Large intestine (tissue), 3 donors: ENCODE measurements around the gene SLC6A3. TPM values are rescaled to one million over a fixed set of nuclear protein-coding genes. Genes with fewer than 3 reads are reported as not detected.

ENCODE experiments used
- DNase-seq, 2 donors: peaks; one replicate each; pipeline versions ENCODE4 v3.0.0 to v3.0.0-alpha.2; 2013
- H3K27ac ChIP-seq: one replicate; pipeline ENCODE4 v1.5.1; 2013; ENCODE audit warnings: low read length
- H3K27me3 ChIP-seq: 2 replicates; pipeline ENCODE4 v1.6.1; 2013; ENCODE audit warnings: low read length; ENCODE audit not compliant: control insufficient read depth, insufficient read depth
- H3K36me3 ChIP-seq: 2 replicates; pipeline ENCODE4 v1.6.1; 2013; ENCODE audit warnings: low read length; ENCODE audit not compliant: control insufficient read depth, insufficient read depth
- H3K4me1 ChIP-seq: one replicate; pipeline ENCODE4 v1.6.1; 2013; ENCODE audit warnings: low read length; ENCODE audit not compliant: control insufficient read depth, insufficient read depth
- H3K4me3 ChIP-seq: one replicate; pipeline ENCODE4 v1.5.1; 2013; ENCODE audit warnings: low read length
- H3K9me3 ChIP-seq: one replicate; pipeline ENCODE4 v1.6.1; 2013; ENCODE audit warnings: mild to moderate bottlenecking, low read depth, low read length, moderate library complexity; ENCODE audit not compliant: control insufficient read depth
- WGBS: methylation state at CpG from one replicate; pipeline ENCODE4 v1.1.5; 2013; ENCODE audit warnings: low lambda C conversion rate; ENCODE audit not compliant: insufficient coverage; 5-methylcytosine and 5-hydroxymethylcytosine counted together
- polyA plus RNA-seq: library from polyadenylated mRNA; unstranded; fragments of 120-200 nt; gene quantifications from one replicate; pipeline ENCODE4 v1.2.1, GENCODE V29; 2013

SLC6A3 gene
- polyA plus RNA-seq, 1 donor, result 0.13 TPM

- H3K36me3 ChIP-seq, result peaks cover 8% of the 10 kb centered on the region
- H3K27ac ChIP-seq, result no peak overlapping the region
- H3K4me1 ChIP-seq, result no peaks in the 10 kb centered on the region
- no peaks in the 10 kb centered on the region for H3K27me3 ChIP-seq
- no peak overlapping the region for H3K4me3 ChIP-seq
- WGBS, result no CpG with 5 or more reads among the region's 27 CpGs
- H3K9me3 ChIP-seq, result peaks cover 3% of the 10 kb centered on the region
- DNase-seq, result no peak
These were observed 27.0 kb upstream of the SLC6A3 start for GRCh38 chr5:1471997-1472963.

- no peak for DNase-seq
- WGBS, result no CpG with 5 or more reads among the region's 8 CpGs
- H3K27ac ChIP-seq, result no peak overlapping the region
- H3K27me3 ChIP-seq, result no peaks in the 10 kb centered on the region
- no peak overlapping the region for H3K4me3 ChIP-seq
- H3K9me3 ChIP-seq, result peaks cover 12% of the 10 kb centered on the region
- H3K4me1 ChIP-seq, result no peaks in the 10 kb centered on the region
- peaks cover 3% of the 10 kb centered on the region for H3K36me3 ChIP-seq
These were observed 26.1 kb upstream of the SLC6A3 start for GRCh38 chr5:1471240-1471853.

- H3K27me3 ChIP-seq, result no peaks in the 10 kb centered on the region
- no peak for DNase-seq
- WGBS, result no CpG with 5 or more reads among the region's 18 CpGs
- H3K4me3 ChIP-seq, result no peak overlapping the region
- no peaks in the 10 kb centered on the region for H3K4me1 ChIP-seq
- H3K9me3 ChIP-seq, result peaks cover 12% of the 10 kb centered on the region
- no peak overlapping the region for H3K27ac ChIP-seq
- peaks cover 3% of the 10 kb centered on the region for H3K36me3 ChIP-seq
These were observed 25.5 kb upstream of the SLC6A3 start for GRCh38 chr5:1470762-1471211.

GRCh38 chr5:1468629-1469527 is 23.6 kb upstream of the SLC6A3 start:
- H3K27me3 ChIP-seq, result no peaks in the 10 kb centered on the region
- H3K4me1 ChIP-seq, result no peaks in the 10 kb centered on the region
- peaks cover 3% of the 10 kb centered on the region for H3K36me3 ChIP-seq
- WGBS, result no CpG with 5 or more reads among the region's 28 CpGs
- DNase-seq, result no peak
- H3K27ac ChIP-seq, result no peak overlapping the region
- no peak overlapping the region for H3K4me3 ChIP-seq
- peaks cover 18% of the 10 kb centered on the region for H3K9me3 ChIP-seq

DNA sequence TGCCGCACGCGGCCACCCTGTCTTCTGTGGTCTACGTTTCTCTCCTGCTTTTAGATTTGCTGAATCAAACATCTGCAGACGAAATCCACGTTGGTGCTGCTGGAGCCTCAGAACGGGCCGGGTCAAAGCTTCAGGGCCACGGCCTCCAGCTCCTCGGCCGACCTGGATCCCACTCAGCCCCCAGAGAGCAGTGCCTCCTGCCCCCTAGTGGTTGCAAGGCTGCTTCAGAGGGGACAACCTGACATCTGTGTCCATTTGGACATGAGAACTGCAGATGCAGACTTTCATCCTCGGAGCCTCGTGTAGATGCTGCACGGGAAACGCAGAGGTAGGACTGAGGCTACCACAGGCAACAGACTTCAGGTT is 23.0 kb upstream of the SLC6A3 start:
- WGBS, result no CpG with 5 or more reads among the region's 15 CpGs
- H3K4me3 ChIP-seq, result no peak overlapping the region
- H3K27ac ChIP-seq, result no peak overlapping the region
- peaks cover 5% of the 10 kb centered on the region for H3K36me3 ChIP-seq
- peak in 1 of 2 donors; percentile 14 for DNase-seq
- peaks cover 18% of the 10 kb centered on the region for H3K9me3 ChIP-seq
- H3K27me3 ChIP-seq, result no peaks in the 10 kb centered on the region
- H3K4me1 ChIP-seq, result no peaks in the 10 kb centered on the region

DNA sequence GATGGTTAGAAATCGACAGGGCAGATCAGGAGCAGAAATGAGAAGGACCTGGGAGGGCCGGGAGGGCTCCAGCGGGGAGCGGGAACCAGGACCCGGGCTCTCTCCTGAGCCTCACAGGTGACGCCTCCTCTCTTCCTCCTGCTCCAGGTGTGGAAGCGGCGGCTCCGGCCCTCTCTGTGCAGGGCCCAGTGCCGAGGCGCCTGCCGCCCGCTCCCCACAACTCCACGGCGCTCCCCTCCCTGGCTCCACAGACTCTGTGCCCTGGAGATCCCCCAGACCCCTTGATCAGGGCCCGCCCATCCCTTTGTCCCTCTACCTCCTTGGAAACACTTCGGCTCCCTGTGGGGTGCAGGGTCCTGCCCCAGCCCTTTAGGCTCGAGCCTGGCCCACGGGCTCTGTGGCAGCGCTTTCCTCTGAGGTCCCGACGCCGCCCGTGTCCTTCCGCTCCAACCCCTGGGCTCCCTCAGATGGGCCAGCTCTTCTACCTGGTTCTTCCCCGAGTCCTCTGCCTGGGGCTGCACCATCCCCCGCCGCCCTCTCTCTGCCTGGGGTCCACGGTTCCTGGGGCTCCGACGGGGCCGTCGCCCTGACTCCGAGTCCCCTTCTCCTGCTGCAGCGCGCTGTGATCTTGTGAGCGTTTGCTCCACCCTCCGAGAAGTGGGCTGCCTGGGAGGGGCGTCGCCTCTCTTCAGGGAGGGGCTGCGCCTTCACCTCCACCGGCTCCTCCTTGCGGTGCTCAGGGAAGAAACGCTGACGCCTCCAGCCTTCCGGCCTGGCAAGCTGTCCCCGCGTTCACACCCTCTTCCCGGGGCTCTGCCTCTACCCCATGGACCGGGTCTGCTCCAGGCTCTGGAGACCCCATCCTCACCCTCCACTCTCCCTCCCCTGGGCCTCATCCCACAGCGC is 22.4 kb upstream of the SLC6A3 start:
- H3K4me3 ChIP-seq, result no peak overlapping the region
- peaks cover 18% of the 10 kb centered on the region for H3K9me3 ChIP-seq
- no peaks in the 10 kb centered on the region for H3K4me1 ChIP-seq
- no CpG with 5 or more reads among the region's 51 CpGs for WGBS
- no peak overlapping the region for H3K27ac ChIP-seq
- peaks cover 7% of the 10 kb centered on the region for H3K36me3 ChIP-seq
- H3K27me3 ChIP-seq, result no peaks in the 10 kb centered on the region
- DNase-seq, result no peak

DNA sequence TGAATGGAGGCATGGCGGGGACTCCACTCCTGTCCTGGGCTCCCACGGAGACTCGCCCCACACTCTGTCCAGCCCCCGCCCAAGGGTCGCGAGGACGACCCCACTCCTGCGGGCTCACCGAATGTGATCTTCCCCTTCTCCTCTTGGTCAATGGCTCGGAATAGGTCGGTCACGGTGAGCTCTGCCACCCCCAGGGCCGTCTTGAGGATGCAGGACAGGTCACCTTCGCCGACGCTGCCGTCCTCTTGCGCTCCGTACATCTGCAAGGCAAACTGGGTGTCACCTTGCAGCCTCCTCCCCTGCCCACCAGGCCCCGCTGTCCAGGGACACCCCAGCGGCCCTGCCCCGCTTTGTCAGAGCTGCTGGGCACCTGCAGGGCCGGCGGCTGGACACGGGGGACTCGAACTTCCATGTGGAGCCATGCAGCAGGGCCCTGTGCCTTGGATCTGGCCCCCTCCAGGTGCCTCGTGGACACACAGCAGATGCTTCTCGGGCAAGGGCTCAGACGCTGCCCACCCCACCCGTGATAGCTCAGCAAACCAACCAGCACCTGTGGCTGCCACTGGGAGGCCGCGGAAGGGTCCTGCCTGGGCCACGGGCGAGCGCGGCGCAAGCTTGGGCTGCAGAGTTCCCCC is 21.5 kb upstream of the SLC6A3 start:
- no peak for DNase-seq
- Histone ChIP-seq H3K4me3 (no peak overlapping the region), H3K36me3 (peaks cover 9% of the 10 kb centered on the region), H3K4me1 (no peaks in the 10 kb centered on the region), H3K27ac (no peak overlapping the region), H3K27me3 (no peaks in the 10 kb centered on the region), H3K9me3 (peaks cover 18% of the 10 kb centered on the region)
- WGBS, result no CpG with 5 or more reads among the region's 37 CpGs

DNA sequence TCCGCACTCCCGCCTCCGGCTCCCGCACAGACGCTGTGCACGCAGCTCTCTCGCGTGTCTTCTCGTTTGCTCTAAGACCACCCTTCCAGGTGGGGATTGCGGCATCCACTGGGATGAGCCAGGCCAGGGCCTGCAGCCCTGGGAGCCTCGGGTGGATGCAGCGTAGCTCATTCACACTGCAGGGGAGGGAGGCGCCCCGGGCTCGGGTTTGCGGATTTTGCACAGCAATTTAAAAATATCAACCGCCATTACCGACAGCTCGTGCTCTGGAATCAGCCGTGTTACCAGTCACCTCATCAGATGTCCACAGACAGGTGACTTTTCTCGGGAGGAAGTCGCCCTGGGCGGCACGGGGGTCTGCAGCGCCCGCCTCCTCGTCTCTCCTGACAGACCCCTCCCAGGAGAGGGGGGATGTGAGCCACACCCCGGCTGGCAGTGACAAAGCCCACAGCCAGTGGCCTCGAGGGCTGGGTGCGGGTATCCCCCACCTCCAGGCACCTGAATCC is 20.8 kb upstream of the SLC6A3 start:
- no peaks in the 10 kb centered on the region for H3K4me1 ChIP-seq
- H3K27ac ChIP-seq, result no peak overlapping the region
- H3K27me3 ChIP-seq, result no peaks in the 10 kb centered on the region
- WGBS, result no CpG with 5 or more reads among the region's 30 CpGs
- DNase-seq, result no peak
- H3K36me3 ChIP-seq, result peaks cover 9% of the 10 kb centered on the region
- H3K4me3 ChIP-seq, result no peak overlapping the region
- peaks cover 18% of the 10 kb centered on the region for H3K9me3 ChIP-seq

- Histone ChIP-seq H3K4me3 (no peak overlapping the region), H3K27ac (no peak overlapping the region), H3K27me3 (no peaks in the 10 kb centered on the region), H3K4me1 (no peaks in the 10 kb centered on the region), H3K9me3 (peaks cover 18% of the 10 kb centered on the region), H3K36me3 (peaks cover 9% of the 10 kb centered on the region)
- DNase-seq, result no peak
- no CpG with 5 or more reads among the region's 22 CpGs for WGBS
These were observed 19.9 kb upstream of the SLC6A3 start for GRCh38 chr5:1465117-1465516.
